ENCODE results near the gene B3GALNT2.
A peak's percentile ranks its signal among the peaks of the same experiment; 100 is the strongest.

The B3GALNT2 gene

DNA sequence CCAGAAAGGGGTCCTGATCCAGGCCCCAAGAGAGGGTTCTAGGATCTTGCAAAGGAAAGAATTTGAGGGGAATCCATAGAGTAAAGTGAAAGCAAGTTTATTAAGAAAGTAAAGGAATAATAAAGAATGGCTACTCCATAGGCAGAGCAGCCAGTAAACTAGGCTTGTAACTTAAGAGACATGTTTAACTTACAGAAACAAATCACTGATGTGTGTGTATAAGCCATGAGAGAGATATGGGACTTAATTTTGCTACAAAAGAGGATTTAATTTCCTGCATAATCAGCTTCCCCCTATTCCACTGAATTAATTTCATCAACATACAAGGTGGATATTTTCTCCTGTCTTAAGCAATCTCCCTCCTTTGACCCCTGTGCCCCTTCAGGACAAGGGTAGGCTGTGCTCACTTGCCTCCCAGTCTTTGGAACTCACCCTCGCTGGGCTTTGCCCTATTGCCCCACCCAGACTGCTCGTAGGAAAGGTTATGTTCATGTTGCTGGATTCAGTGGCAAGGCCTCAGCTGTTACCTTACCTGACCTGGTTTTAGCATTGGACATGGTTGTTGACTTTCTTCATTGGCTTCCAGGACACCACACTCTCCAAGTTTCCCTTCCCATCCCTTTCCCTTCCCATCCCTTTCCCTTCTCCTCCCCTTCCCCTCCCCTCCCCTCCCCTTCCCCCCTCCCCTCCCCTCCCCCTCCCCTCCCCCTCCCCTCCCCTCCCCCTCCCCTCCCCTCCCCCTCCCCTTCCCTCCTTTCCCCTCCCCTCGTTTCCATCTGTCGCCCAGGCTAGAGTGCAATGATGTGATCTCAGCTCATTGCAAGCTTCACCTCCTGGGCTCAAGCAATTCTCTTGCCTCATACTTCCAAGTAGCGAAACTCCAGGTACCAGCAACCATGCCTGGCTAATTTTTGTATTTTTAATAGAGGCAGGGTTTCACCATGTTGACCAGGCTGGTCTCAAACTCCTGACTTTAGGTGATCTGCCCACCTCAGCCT lies 92.5 kb downstream of the B3GALNT2 start:
- H3K27me3 ChIP-seq (ENCODE audit: control insufficient read depth in 1 of 2, insufficient read depth in 1 of 2, low read length in 2 of 2), result no peaks in the 10 kb centered on the region
- H3K4me1 ChIP-seq (ENCODE audit: control insufficient read depth, insufficient read depth, low read depth, low read length), result no peaks in the 10 kb centered on the region
- H3K4me2 ChIP-seq (ENCODE audit: low read length, poor library complexity, severe bottlenecking), result no peak overlapping the region
- no peak overlapping the region for H2AK5ac ChIP-seq (ENCODE audit: low read length, severe bottlenecking)
- H3K23ac ChIP-seq (ENCODE audit: low read length in 2 of 2), result no peak overlapping the region
- H3K4me3 ChIP-seq (ENCODE audit: insufficient read depth in 1 of 2, low read depth in 1 of 2, low read length in 2 of 2), result no peak overlapping the region
- H3K27ac ChIP-seq (ENCODE audit: low read length, poor library complexity, severe bottlenecking), result no peak overlapping the region
- no peak overlapping the region for H2BK12ac ChIP-seq (ENCODE audit: low read length in 2 of 2)
- H3K4ac ChIP-seq (ENCODE audit: low read depth in 1 of 2, low read length in 2 of 2), result no peak overlapping the region
- H2AFZ ChIP-seq (ENCODE audit: low read depth, low read length), result no peak overlapping the region
- H3K79me1 ChIP-seq (replicated peaks; ENCODE audit: low read length, poor library complexity, severe bottlenecking), result peaks cover 17% of the 10 kb centered on the region
- H3K36me3 ChIP-seq (ENCODE audit: control insufficient read depth in 1 of 2, insufficient read depth in 2 of 2, low read depth in 1 of 2, low read length in 2 of 2), result peaks cover 3 to 17% of the 10 kb centered on the region in 2 experiments
- WGBS, result 100% methylated on average over 3 of the region's 5 CpGs
- H3K18ac ChIP-seq (ENCODE audit: low read depth in 1 of 2, low read length in 2 of 2), result no peak overlapping the region
- peak; percentile 51 for DNase-seq
- H4K91ac ChIP-seq (ENCODE audit: low read length), result no peak overlapping the region
- no peak overlapping the region for H2BK120ac ChIP-seq (ENCODE audit: low read depth, low read length)
- H3K9ac ChIP-seq (ENCODE audit: low read length), result no peak overlapping the region
- H2BK5ac ChIP-seq (ENCODE audit: low read depth, low read length, poor library complexity, severe bottlenecking), result no peak overlapping the region
- no peak overlapping the region for H4K8ac ChIP-seq (ENCODE audit: low read length)
- no peak overlapping the region for H2BK15ac ChIP-seq (ENCODE audit: low read depth, poor library complexity, severe bottlenecking)
- no peaks in the 10 kb centered on the region for H3K9me3 ChIP-seq (ENCODE audit: control insufficient read depth, low read length)
- no peak overlapping the region for H3K14ac ChIP-seq (ENCODE audit: low read length in 2 of 2)

GRCh38 chr1:235410467-235410866 lies 93.8 kb downstream of the B3GALNT2 start:
- Histone ChIP-seq H3K4me3 (ENCODE audit: insufficient read depth in 1 of 2, low read depth in 1 of 2, low read length in 2 of 2) (no peak overlapping the region), H2BK120ac (ENCODE audit: low read depth, low read length) (no peak overlapping the region), H3K9me3 (ENCODE audit: control insufficient read depth, low read length) (no peaks in the 10 kb centered on the region), H3K36me3 (ENCODE audit: control insufficient read depth in 1 of 2, insufficient read depth in 2 of 2, low read depth in 1 of 2, low read length in 2 of 2) (peaks cover 3 to 17% of the 10 kb centered on the region in 2 experiments), H4K8ac (ENCODE audit: low read length) (no peak overlapping the region), H4K91ac (ENCODE audit: low read length) (no peak overlapping the region), H3K4me2 (ENCODE audit: low read length, poor library complexity, severe bottlenecking) (no peak overlapping the region), H3K18ac (ENCODE audit: low read depth in 1 of 2, low read length in 2 of 2) (no peak overlapping the region), H3K79me1 (replicated peaks; ENCODE audit: low read length, poor library complexity, severe bottlenecking) (peaks cover 18% of the 10 kb centered on the region), H3K4me1 (ENCODE audit: control insufficient read depth, insufficient read depth, low read depth, low read length) (no peaks in the 10 kb centered on the region), H3K9ac (ENCODE audit: low read length) (no peak overlapping the region), H3K4ac (ENCODE audit: low read depth in 1 of 2, low read length in 2 of 2) (no peak overlapping the region), H2BK5ac (ENCODE audit: low read depth, low read length, poor library complexity, severe bottlenecking) (no peak overlapping the region), H3K14ac (ENCODE audit: low read length in 2 of 2) (no peak overlapping the region), H2BK12ac (ENCODE audit: low read length in 2 of 2) (no peak overlapping the region), H2AFZ (ENCODE audit: low read depth, low read length) (no peak overlapping the region), H3K27me3 (ENCODE audit: control insufficient read depth in 1 of 2, insufficient read depth in 1 of 2, low read length in 2 of 2) (no peaks in the 10 kb centered on the region), H2BK15ac (ENCODE audit: low read depth, poor library complexity, severe bottlenecking) (no peak overlapping the region), H3K27ac (ENCODE audit: low read length, poor library complexity, severe bottlenecking) (no peak overlapping the region), H2AK5ac (ENCODE audit: low read length, severe bottlenecking) (no peak overlapping the region), H3K23ac (ENCODE audit: low read length in 2 of 2) (no peak overlapping the region)
- WGBS, result 95% methylated on average over 3 of the region's 5 CpGs
- DNase-seq, result no peak

DNA sequence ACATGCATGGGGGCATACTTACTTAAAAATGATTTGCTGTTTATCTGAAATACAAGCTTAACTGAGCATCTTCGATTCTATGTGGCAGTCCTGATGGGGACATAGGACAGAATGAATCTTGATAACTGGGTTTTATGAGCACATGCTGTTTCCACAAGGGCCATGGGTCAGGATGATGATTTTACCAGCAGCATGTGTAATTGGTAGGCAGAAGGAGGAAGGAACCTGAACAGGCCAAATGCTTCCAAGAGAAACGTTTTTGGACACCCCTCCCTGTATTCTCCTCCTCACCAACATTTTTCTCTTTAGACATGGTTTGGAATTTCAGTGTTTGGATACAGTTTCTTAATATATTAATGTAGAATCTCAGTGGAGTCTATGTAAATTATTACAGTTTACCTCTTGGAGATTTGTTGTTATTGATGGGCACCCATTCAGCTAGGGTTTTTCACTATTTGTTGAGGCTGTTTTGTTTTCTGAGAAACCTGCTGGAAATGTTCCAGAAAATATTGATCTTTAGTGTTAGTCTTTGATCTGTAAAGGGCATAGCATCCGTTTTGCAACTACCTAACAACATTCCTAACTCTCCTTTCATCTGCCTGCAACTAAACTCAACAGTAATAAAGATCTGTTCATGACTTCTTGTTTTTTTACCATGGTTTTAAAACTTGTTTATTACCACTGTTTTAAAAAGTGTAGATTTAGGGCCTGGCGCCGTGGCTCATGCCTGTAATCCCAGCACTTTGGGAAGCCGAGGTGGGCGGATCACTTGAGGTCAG lies 95.0 kb downstream of the B3GALNT2 start:
- H3K23ac ChIP-seq (ENCODE audit: low read length in 2 of 2), result no peak overlapping the region
- H3K9ac ChIP-seq (ENCODE audit: low read length), result no peak overlapping the region
- H3K9me3 ChIP-seq (ENCODE audit: control insufficient read depth, low read length), result no peaks in the 10 kb centered on the region
- H3K14ac ChIP-seq (ENCODE audit: low read length in 2 of 2), result no peak overlapping the region
- no peak overlapping the region for H3K27ac ChIP-seq (ENCODE audit: low read length, poor library complexity, severe bottlenecking)
- H3K4me1 ChIP-seq (ENCODE audit: control insufficient read depth, insufficient read depth, low read depth, low read length), result no peaks in the 10 kb centered on the region
- no peaks in the 10 kb centered on the region for H3K27me3 ChIP-seq (ENCODE audit: control insufficient read depth in 1 of 2, insufficient read depth in 1 of 2, low read length in 2 of 2)
- H3K4ac ChIP-seq (ENCODE audit: low read depth in 1 of 2, low read length in 2 of 2), result no peak overlapping the region
- H3K79me1 ChIP-seq (replicated peaks; ENCODE audit: low read length, poor library complexity, severe bottlenecking), result peaks cover 11% of the 10 kb centered on the region
- peaks cover 0 to 8% of the 10 kb centered on the region in 2 experiments for H3K36me3 ChIP-seq (ENCODE audit: control insufficient read depth in 1 of 2, insufficient read depth in 2 of 2, low read depth in 1 of 2, low read length in 2 of 2)
- no peak overlapping the region for H4K8ac ChIP-seq (ENCODE audit: low read length)
- H2AK5ac ChIP-seq (ENCODE audit: low read length, severe bottlenecking), result no peak overlapping the region
- DNase-seq, result no peak
- no peak overlapping the region for H2BK12ac ChIP-seq (ENCODE audit: low read length in 2 of 2)
- no peak overlapping the region for H3K4me2 ChIP-seq (ENCODE audit: low read length, poor library complexity, severe bottlenecking)
- H3K4me3 ChIP-seq (ENCODE audit: insufficient read depth in 1 of 2, low read depth in 1 of 2, low read length in 2 of 2), result no peak overlapping the region
- no peak overlapping the region for H2BK15ac ChIP-seq (ENCODE audit: low read depth, poor library complexity, severe bottlenecking)
- H3K18ac ChIP-seq (ENCODE audit: low read depth in 1 of 2, low read length in 2 of 2), result no peak overlapping the region
- no peak overlapping the region for H4K91ac ChIP-seq (ENCODE audit: low read length)
- H2BK5ac ChIP-seq (ENCODE audit: low read depth, low read length, poor library complexity, severe bottlenecking), result no peak overlapping the region
- no peak overlapping the region for H2BK120ac ChIP-seq (ENCODE audit: low read depth, low read length)
- WGBS, result 96% methylated on average over 5 of the region's 7 CpGs
- no peak overlapping the region for H2AFZ ChIP-seq (ENCODE audit: low read depth, low read length)

GRCh38 chr1:235408503-235408960 lies 95.7 kb downstream of the B3GALNT2 start:
- Histone ChIP-seq H3K4ac (ENCODE audit: low read depth in 1 of 2, low read length in 2 of 2) (no peak overlapping the region), H4K91ac (ENCODE audit: low read length) (no peak overlapping the region), H2BK120ac (ENCODE audit: low read depth, low read length) (no peak overlapping the region), H3K14ac (ENCODE audit: low read length in 2 of 2) (no peak overlapping the region), H3K4me2 (ENCODE audit: low read length, poor library complexity, severe bottlenecking) (no peak overlapping the region), H3K18ac (ENCODE audit: low read depth in 1 of 2, low read length in 2 of 2) (no peak overlapping the region), H3K36me3 (ENCODE audit: control insufficient read depth in 1 of 2, insufficient read depth in 2 of 2, low read depth in 1 of 2, low read length in 2 of 2) (peaks cover 0 to 7% of the 10 kb centered on the region in 2 experiments), H2AFZ (ENCODE audit: low read depth, low read length) (no peak overlapping the region), H2AK5ac (ENCODE audit: low read length, severe bottlenecking) (no peak overlapping the region), H3K4me1 (ENCODE audit: control insufficient read depth, insufficient read depth, low read depth, low read length) (no peaks in the 10 kb centered on the region), H3K9ac (ENCODE audit: low read length) (no peak overlapping the region), H3K4me3 (ENCODE audit: insufficient read depth in 1 of 2, low read depth in 1 of 2, low read length in 2 of 2) (no peak overlapping the region), H3K27ac (ENCODE audit: low read length, poor library complexity, severe bottlenecking) (no peak overlapping the region), H3K23ac (ENCODE audit: low read length in 2 of 2) (no peak overlapping the region), H3K27me3 (ENCODE audit: control insufficient read depth in 1 of 2, insufficient read depth in 1 of 2, low read length in 2 of 2) (no peaks in the 10 kb centered on the region), H2BK5ac (ENCODE audit: low read depth, low read length, poor library complexity, severe bottlenecking) (no peak overlapping the region), H3K9me3 (ENCODE audit: control insufficient read depth, low read length) (no peaks in the 10 kb centered on the region), H4K8ac (ENCODE audit: low read length) (no peak overlapping the region), H3K79me1 (replicated peaks; ENCODE audit: low read length, poor library complexity, severe bottlenecking) (peaks cover 11% of the 10 kb centered on the region), H2BK12ac (ENCODE audit: low read length in 2 of 2) (no peak overlapping the region), H2BK15ac (ENCODE audit: low read depth, poor library complexity, severe bottlenecking) (no peak overlapping the region)
- DNase-seq, result peak; percentile 37
- WGBS, result 89% methylated on average over 3 of the region's 3 CpGs

Measured in mesenchymal stem cell (in vitro differentiated cells and primary cell).